ENCODE results near the gene ALX4.

The ALX4 gene

DNA sequence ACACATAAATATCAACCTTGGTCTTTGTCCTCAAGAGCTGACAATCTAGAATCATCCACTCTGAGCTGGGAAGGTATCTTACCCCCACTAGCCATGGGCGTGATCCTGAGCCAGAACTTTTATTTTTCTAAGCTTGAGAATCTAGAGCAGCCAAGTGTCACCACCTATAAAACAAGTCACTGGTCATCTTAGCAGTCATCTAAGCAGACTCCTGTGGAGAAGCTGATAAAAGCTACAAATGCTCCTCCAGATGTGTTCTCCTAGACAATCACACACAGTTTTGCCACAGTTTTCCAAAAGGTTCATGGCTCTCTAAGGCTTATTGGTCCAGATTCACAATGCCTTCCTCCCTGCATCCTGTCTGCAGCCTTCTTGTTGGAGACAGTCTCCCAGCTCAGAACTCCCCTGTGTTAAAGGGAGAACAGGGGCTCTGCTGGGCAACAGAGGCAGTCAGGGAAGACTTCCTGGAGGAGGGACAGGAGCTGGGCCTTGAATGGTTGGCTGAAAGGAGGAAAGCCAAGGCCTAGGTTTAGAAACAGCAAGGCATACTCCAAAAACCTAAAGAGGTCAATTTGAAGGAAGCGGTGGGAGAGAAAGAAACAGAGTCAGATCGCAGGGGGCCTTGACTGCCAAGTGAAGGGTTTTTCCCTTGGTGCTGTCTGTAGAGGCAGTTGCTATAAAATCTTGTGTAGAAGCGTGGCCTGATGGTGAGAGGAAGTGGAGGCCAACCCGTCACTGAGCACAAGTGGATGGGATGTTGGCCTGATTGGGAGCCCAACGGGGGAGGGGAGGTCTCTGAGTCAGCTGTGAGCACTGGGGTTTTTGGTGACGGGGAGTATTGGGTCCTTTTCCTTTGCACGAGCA, 42.0 kb downstream of the ALX4 start:
- no peak for DNase-seq (ENCODE audit: low spot score)

DNA sequence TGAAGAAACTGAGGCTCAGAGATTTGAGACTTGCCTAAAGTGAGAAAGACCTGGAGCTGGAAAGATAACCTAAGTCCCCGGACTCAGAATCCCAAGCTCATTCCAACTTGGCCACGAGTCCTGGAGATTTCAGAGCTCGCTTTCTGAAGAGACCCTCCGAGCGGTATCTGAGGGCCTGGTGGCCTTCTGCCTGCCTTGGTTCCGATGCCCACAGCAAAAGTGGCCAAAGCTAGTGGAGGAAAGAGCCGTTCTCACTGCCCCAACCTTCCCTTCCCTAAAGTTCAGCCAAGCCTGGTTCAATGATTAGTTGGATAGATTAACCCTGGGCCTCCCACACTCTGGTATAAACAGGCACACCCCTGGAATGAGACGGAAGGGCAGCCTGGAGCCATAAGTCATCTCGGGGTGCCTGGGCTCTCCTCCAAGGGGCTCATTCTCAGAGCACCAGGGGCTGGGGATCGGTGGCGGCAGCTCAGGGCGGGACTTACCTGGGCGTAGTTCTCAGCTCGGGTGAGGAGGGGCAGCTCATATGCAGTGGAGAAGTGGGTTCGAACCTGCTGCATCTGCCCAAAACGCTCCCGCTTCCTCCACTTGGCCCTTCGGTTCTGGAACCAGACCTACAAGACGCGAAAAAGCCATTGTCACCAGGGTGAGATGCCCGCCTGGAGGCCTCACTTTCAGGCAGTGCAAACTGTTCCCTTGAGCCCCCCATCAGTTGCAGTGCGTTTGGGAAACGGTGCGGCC, 42.8 kb downstream of the ALX4 start:
- DNase-seq (ENCODE audit: low spot score), result no peak

DNA sequence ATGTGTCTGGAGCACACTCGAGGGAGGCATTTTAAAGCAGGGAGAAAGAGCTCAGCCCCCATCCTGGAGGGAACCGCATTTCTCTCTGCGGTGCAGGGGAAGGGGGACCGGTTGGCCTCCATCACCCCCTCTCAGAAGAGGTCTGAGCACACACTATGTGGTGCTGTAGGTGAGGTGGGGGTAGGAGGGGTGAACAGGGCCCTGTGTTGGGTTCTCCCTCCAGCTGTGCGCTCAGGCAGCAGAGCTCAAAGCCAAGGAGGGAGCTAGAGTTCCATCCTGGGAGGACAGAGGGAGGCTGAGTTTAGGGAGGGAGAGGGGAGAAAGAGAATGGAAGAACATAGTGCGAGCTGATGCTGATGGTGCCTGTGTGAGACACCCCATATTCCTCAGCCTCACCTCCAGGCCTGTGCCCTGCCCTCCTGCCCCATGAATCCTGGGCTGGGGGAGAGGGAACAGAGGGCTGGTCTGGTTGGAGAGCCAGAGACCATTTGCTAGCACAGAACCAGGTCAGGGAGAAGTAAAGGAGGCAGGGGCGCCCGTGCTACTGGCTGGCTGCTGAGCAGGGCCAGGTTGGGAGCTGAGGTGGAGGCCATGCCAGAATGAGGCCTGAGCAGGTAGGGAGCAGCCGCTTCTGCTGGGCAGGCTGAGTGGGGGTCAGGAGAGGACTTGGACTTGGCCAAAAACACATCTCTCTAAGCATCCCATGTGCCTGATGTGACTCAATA, 43.7 kb downstream of the ALX4 start:
- no peak for DNase-seq (ENCODE audit: low spot score)

- no peak for DNase-seq (ENCODE audit: low spot score)
These were observed 45.2 kb downstream of the ALX4 start for GRCh38 chr11:44264761-44265160.

- DNase-seq (ENCODE audit: low spot score), result no peak
These were observed 45.5 kb downstream of the ALX4 start for GRCh38 chr11:44264438-44264749.

DNA sequence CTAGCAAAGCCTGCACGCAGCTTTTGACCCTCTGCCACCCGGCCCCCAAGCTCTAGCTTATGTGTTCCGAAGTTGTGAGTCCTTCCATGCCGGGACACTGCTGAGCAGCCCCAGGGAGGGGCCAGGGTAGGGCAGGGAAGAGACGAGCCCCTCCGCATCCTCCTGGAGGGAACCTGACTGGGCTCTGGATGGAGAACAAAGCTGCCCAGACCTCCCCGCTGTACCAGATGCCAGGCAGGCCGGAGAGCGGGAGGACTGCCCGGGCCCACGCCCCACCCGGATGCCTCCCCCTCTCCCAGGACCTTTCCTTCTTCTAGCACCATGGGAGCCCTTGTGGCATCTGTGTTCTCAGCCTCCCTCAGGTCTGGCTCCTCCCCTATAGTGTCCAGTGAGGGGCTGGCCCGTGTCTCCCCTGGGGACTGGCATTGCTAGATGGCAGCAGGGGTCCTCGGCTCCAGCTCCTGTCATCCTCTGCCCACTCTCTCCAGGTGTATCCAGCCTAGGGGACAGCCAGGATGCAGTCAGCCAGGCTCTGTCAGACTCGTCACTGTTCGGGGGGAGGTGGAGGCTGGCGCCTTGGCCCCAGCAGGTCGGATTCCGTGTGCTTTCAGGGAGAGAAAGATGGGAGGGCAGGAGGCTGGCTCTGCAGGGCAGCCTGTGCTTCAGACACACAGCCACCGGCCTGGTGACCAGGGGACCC, 46.1 kb downstream of the ALX4 start:
- no peak for DNase-seq (ENCODE audit: low spot score)

GRCh38 chr11:44261800-44262591, 47.9 kb downstream of the ALX4 start:
- DNase-seq (ENCODE audit: low spot score), result no peak

DNA sequence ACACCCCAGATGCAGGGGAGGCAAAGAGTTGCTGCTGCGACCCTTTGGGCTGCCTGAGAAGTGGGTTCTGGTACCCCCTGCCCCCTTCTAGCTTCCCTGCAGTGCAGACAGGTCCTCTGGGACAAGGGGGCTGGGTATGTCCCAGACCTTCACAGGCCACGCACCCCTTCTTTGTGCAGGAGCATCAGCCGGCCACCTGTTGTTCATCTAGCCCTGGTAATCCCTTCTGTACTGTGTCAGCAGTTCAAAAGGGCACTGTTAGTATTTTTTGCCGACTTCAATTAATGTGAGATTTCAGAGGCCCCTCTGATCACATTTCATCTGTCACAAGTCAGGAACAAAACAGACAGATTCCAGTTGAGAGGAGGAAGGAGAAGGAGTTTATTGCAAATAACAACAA, 49.9 kb downstream of the ALX4 start:
- no peak for DNase-seq (ENCODE audit: low spot score)

DNA sequence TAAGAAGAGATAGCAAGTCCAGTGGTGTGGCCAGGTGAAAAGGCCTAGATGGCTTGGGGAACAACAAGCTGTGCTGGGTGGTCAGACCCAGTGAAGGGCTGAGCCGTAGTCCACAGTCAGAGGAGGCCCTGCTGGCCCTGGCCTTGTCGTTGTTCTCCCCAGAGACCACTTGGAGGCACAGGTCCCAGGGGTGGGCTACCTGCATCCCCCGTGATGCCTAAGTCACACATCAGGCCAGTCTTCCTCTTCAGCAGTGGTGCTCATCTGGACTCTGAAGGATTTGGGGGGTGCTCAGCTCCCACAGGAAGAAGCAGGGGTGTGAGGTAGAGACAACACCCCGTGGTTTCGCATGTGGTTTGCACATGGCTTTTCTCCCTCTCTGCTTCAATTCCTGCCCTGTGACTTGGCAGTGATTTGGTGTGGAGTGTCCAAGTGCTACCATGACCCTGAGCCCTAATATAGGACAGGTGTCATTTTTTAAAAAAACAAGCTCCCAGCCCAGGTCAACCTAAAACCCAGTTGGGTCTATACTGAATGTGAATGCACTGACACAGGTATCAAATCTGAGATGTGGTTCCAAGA, 51.0 kb downstream of the ALX4 start:
- DNase-seq (ENCODE audit: low spot score), result no peak

- DNase-seq (ENCODE audit: low spot score), result no peak
These were observed 51.8 kb downstream of the ALX4 start for GRCh38 chr11:44258190-44258489.

GRCh38 chr11:44257338-44258189, 52.4 kb downstream of the ALX4 start:
- DNase-seq (ENCODE audit: low spot score), result no peak

- no peak for DNase-seq (ENCODE audit: low spot score)
These were observed 53.2 kb downstream of the ALX4 start for GRCh38 chr11:44256673-44257291.

GRCh38 chr11:44255406-44256071, 54.4 kb downstream of the ALX4 start:
- no peak for DNase-seq (ENCODE audit: low spot score)

GRCh38 chr11:44252999-44253602, 56.8 kb downstream of the ALX4 start:
- DNase-seq (ENCODE audit: low spot score), result no peak

- DNase-seq (ENCODE audit: low spot score), result no peak
These were observed 59.5 kb downstream of the ALX4 start for GRCh38 chr11:44250421-44250820.

- no peak for DNase-seq (ENCODE audit: low spot score)
These were observed 61.8 kb downstream of the ALX4 start for GRCh38 chr11:44248109-44248508.

DNA sequence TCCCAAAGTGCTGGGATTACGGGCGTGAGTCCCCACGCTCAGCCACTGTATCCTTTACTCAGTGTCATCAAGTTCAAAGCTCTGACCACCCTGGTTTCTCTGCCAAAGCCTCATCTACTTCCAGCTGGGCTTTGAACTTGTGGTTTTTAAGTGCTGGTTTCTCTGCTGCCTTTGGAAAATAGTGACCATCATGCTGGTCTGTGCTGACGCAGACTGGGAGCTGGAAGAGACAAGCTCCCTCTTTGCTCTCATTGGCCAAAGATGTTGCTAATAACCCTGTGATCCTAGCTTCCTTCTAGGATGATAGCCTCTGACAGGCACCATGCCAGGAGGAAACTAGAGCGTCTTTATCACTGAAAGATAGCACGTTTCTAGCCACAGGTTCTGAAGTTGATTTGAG, 62.4 kb downstream of the ALX4 start:
- DNase-seq (ENCODE audit: low spot score), result no peak

- DNase-seq (ENCODE audit: low spot score), result no peak
These were observed 63.2 kb downstream of the ALX4 start for GRCh38 chr11:44246726-44247125.

Data from hepatic stellate cell (primary cell).